GM12891 (cell line): ENCODE results near the gene PRKAR1B.

Experiments
- POLR2A ChIP-seq: IDR thresholded peaks from 2 replicates; pipeline ENCODE4 v1.6.1; 2011; ENCODE audit warnings: low read depth, low read length, control low read depth
- POLR2AphosphoS5 ChIP-seq: IDR thresholded peaks from 2 replicates; pipeline ENCODE4 v1.6.1; 2011; ENCODE audit warnings: low read depth, low read length, control low read depth
- POU2F2 ChIP-seq: IDR thresholded peaks from 2 replicates; pipeline ENCODE4 v1.6.1; 2011; ENCODE audit warnings: low read depth, mild to moderate bottlenecking, control low read depth, low read length, moderate library complexity
- TAF1 ChIP-seq: IDR thresholded peaks from 2 replicates; pipeline ENCODE4 v1.6.1; 2011; ENCODE audit warnings: low read depth, low read length, control low read depth

GRCh38 chr7:533266-533665 lies 193.8 kb downstream of the PRKAR1B start:
- no peak for TF ChIP-seq POLR2A
- TF ChIP-seq POLR2AphosphoS5 = no peak
- TF ChIP-seq TAF1 = no peak
- TF ChIP-seq POU2F2 = no peak
